GM12878 (cell line): ENCODE measurements around the gene SLC6A3.

Experiments
- CBX5 ChIP-seq: sonication (generic); IDR thresholded peaks from 2 replicates; pipeline ENCODE4 v1.6.1; 2016; ENCODE audit warnings: low read depth, moderate library complexity, mild to moderate bottlenecking, inconsistent platforms
- CHD4 ChIP-seq: fragments of 200-600 bp; sonication (generic); IDR thresholded peaks from 2 replicates; pipeline ENCODE4 v1.6.1; 2016; ENCODE audit warnings: mild to moderate bottlenecking
- CTCF ChIP-seq, 3 experiments: IDR thresholded peaks in 2 of 3; conservative IDR thresholded peaks in 1 of 3; 2 replicates each; pipeline ENCODE4 v1.5.1; 2011; ENCODE audit warnings: low read depth in 3 of 3, low read length in 3 of 3, mild to moderate bottlenecking in 3 of 3, control low read depth in 2 of 3, moderate library complexity in 2 of 3, inconsistent platforms in 1 of 3, mixed read lengths in 1 of 3; ENCODE audit not compliant: control insufficient read depth in 2 of 3, insufficient read depth in 1 of 3; ENCODE audit errors: extremely low read depth in 1 of 3
- EP300 ChIP-seq, 2 experiments: fragments of 150-350 bp in 1 of 2; IDR thresholded peaks; 2 replicates each; pipeline ENCODE4 v1.6.1; 2011 to 2012; ENCODE audit warnings: low read depth in 2 of 2, low read length in 2 of 2, borderline replicate concordance in 1 of 2, improper control_type of control experiment in 1 of 2, inconsistent platforms in 1 of 2; ENCODE audit not compliant: control insufficient read depth in 1 of 2
- FOS ChIP-seq: IDR thresholded peaks from 3 replicates; pipeline ENCODE4 v1.6.1; 2011; ENCODE audit warnings: borderline replicate concordance; ENCODE audit not compliant: insufficient read length; ENCODE audit errors: extremely low read depth
- KDM1A ChIP-seq: fragments of 200-600 bp; sonication (generic); IDR thresholded peaks from 2 replicates; pipeline ENCODE4 v1.6.1; 2016; ENCODE audit warnings: borderline replicate concordance
- POLR2A ChIP-seq: IDR thresholded peaks from 2 replicates; pipeline ENCODE4 v1.6.1; 2011; ENCODE audit warnings: low read depth, mild to moderate bottlenecking, low read length
- POLR2AphosphoS5 ChIP-seq: IDR thresholded peaks from 2 replicates; pipeline ENCODE4 v1.6.1; 2011; ENCODE audit warnings: mild to moderate bottlenecking, low read length, inconsistent platforms
- POU2F2 ChIP-seq: IDR thresholded peaks from 3 replicates; pipeline ENCODE4 v1.6.1; 2011; ENCODE audit warnings: low read depth, mild to moderate bottlenecking, low read length, borderline replicate concordance
- RAD21 ChIP-seq: IDR thresholded peaks from 2 replicates; pipeline ENCODE4 v1.6.1; 2011; ENCODE audit warnings: mild to moderate bottlenecking, low read depth, low read length, moderate library complexity; ENCODE audit not compliant: insufficient read depth
- RBBP5 ChIP-seq: fragments of 200-600 bp; sonication (generic); conservative IDR thresholded peaks from 2 replicates; pipeline ENCODE4 v1.6.1; 2016
- SMARCA5 ChIP-seq: fragments of 450-650 bp; IDR thresholded peaks from 2 replicates; pipeline ENCODE4 v1.6.1; 2017; ENCODE audit warnings: mild to moderate bottlenecking
- TAF1 ChIP-seq: IDR thresholded peaks from 2 replicates; pipeline ENCODE4 v1.6.1; 2011; ENCODE audit warnings: mild to moderate bottlenecking, low read depth, low read length, borderline replicate concordance
- TF ChIP-seq, protein P1 (sequence below): IDR thresholded peaks from 2 replicates; pipeline ENCODE4 v1.6.1; 2012; ENCODE audit warnings: low read depth, low read length, improper control_type of control experiment

DNA sequence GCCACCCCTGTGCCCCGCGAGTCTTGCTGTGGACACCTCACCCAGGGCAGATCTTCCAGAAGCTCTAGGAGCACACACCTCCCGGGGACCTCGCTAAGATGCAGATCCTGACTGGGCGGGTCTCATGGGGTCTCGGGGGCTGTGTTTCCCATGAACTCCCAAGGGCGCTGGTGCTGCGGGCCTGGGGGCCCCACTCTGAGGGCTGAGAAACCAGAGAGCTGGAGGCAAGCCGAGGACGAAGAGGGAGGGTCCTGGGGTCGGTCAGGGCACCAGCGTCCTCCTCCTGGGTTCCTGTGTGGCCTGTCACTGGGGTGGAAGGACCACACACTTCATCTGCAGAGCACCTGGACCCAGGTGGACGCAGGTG lies 30.2 kb downstream of the SLC6A3 start:
- TF ChIP-seq CTCF (IDR thresholded peaks at IDR 0.05 in 2 of 3, conservative IDR thresholded peaks at IDR 0.05 in 1 of 3; ENCODE audit: control insufficient read depth in 2 of 3, extremely low read depth in 1 of 3, insufficient read depth in 1 of 3, low read depth in 3 of 3, low read length in 3 of 3) (no peak), POU2F2 (no peak), CHD4 (no peak), TAF1 (no peak), RAD21 (no peak), CBX5 (no peak), EP300 (IDR thresholded peaks at IDR 0.05; ENCODE audit: borderline replicate concordance in 1 of 2, control insufficient read depth in 1 of 2, low read depth in 2 of 2, low read length in 2 of 2) (no peak), FOS (no peak), SMARCA5 (no peak), POLR2A (no peak), POLR2AphosphoS5 (no peak), RBBP5 (no peak), KDM1A (no peak)
- TF ChIP-seq, protein P1, sequence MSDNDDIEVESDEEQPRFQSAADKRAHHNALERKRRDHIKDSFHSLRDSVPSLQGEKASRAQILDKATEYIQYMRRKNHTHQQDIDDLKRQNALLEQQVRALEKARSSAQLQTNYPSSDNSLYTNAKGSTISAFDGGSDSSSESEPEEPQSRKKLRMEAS: no peak
